Activated T-helper 17 cell treated with anti-CD3 and anti-CD28 coated beads, Interleukin-2, amount 50 U/mL, for 72 hours (primary cell): ENCODE results near the gene RTN3. TPM values are rescaled to one million over a fixed set of nuclear protein-coding genes. Genes with fewer than 3 reads are reported as not detected.
A peak's percentile ranks its signal among the peaks of the same experiment; 100 is the strongest.

Experiments
- ATAC-seq: fragments of 150-1000 bp; cut with Tn5 transposase; replicated peaks from 2 replicates; pipeline ENCODE4 v1.10.0; 2021; ENCODE audit warnings: mild to moderate bottlenecking, moderate library complexity
- H3K27ac Mint-ChIP-seq: one replicate; pipeline ENCODE4 v1.8.0; 2022; ENCODE audit warnings: mixed read lengths
- H3K27me3 Mint-ChIP-seq: one replicate; pipeline ENCODE4 v1.8.0; 2022; ENCODE audit warnings: mixed read lengths
- H3K36me3 Mint-ChIP-seq: one replicate; pipeline ENCODE4 v1.8.0; 2022; ENCODE audit warnings: low read depth, mild to moderate bottlenecking, mixed read lengths
- H3K4me1 Mint-ChIP-seq: one replicate; pipeline ENCODE4 v1.8.0; 2022; ENCODE audit warnings: mixed read lengths
- H3K4me3 Mint-ChIP-seq: one replicate; pipeline ENCODE4 v1.8.0; 2022; ENCODE audit warnings: mild to moderate bottlenecking, mixed read lengths
- H3K9me3 Mint-ChIP-seq: one replicate; pipeline ENCODE4 v1.8.0; 2022; ENCODE audit warnings: mixed read lengths
- total RNA-seq, 2 donors: library from RNA; stranded (reverse); gene quantifications; one replicate each; pipeline ENCODE4 v1.2.3, GENCODE V29; 2022

RTN3 gene
- total RNA-seq, 2 donors from 2014 or later: 53.2 to 59.3 TPM

GRCh38 chr11:63705526-63705925 is 24.2 kb downstream of the RTN3 start:
- H3K27me3 Mint-ChIP-seq: no peaks in the 10 kb centered on the region
- no peak overlapping the region for H3K27ac Mint-ChIP-seq
- no peak overlapping the region for H3K4me3 Mint-ChIP-seq
- H3K4me1 Mint-ChIP-seq: peaks cover 8% of the 10 kb centered on the region
- H3K36me3 Mint-ChIP-seq: peaks cover 11% of the 10 kb centered on the region
- ATAC-seq: no peak
- H3K9me3 Mint-ChIP-seq: no peaks in the 10 kb centered on the region

DNA sequence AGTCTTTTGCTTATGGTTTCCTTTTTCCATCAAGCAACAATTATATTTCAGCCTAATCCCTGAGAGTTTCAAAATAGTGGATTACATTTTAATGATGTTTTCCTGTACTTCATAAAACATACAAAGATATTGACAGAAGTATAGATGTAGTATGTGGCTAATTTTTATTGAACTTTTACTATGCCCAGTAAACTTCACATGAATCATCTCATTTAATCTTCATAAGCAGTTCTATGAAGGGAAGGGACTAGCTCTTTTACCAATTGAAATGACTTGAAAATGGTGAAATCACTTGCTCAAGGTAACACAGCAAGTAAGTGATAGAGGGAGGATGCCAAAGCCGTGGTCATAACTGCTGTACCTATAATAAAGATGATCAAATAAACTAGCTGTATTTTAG is 27.5 kb downstream of the RTN3 start:
- Mint-ChIP-seq H3K36me3 (peaks cover 6% of the 10 kb centered on the region), H3K27ac (no peak overlapping the region), H3K4me1 (peaks cover 5% of the 10 kb centered on the region), H3K4me3 (no peak overlapping the region), H3K27me3 (no peaks in the 10 kb centered on the region), H3K9me3 (no peaks in the 10 kb centered on the region)
- no peak for ATAC-seq

DNA sequence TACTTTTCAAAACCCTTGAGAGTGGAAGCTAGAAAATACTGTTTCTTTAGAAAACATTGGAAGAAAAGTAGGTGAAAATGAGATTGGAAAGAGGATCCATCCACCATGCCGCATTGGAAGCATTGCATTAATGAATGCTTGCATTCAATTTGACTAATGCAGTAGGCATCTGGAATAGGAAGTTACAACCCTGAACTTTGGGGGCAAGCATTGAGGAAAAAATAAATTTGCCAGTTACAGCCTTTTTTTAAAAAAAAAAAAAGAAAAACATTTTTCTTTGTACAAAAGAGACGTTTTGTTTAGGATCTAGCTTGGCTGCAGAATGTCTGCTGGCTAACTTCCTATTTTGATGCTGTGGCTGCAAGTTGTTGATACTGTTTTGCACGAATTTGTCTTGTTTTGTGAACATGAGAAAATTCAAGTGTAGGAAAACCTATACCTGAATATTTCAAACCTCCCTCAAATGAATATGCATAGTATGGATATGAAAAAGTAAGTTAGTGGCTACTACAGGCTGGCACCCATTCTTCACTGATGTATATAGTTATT is 28.1 kb downstream of the RTN3 start:
- peaks cover 6% of the 10 kb centered on the region for H3K36me3 Mint-ChIP-seq
- no peaks in the 10 kb centered on the region for H3K27me3 Mint-ChIP-seq
- no peak overlapping the region for H3K4me3 Mint-ChIP-seq
- no peak overlapping the region for H3K27ac Mint-ChIP-seq
- peaks cover 5% of the 10 kb centered on the region for H3K4me1 Mint-ChIP-seq
- ATAC-seq: no peak
- H3K9me3 Mint-ChIP-seq: no peaks in the 10 kb centered on the region

- Mint-ChIP-seq H3K27ac (no peak overlapping the region), H3K9me3 (no peaks in the 10 kb centered on the region), H3K4me1 (peaks cover 5% of the 10 kb centered on the region), H3K4me3 (no peak overlapping the region), H3K27me3 (no peaks in the 10 kb centered on the region), H3K36me3 (peaks cover 2% of the 10 kb centered on the region)
- no peak for ATAC-seq
Measured at GRCh38 chr11:63710476-63711217, 29.3 kb downstream of the RTN3 start.

DNA sequence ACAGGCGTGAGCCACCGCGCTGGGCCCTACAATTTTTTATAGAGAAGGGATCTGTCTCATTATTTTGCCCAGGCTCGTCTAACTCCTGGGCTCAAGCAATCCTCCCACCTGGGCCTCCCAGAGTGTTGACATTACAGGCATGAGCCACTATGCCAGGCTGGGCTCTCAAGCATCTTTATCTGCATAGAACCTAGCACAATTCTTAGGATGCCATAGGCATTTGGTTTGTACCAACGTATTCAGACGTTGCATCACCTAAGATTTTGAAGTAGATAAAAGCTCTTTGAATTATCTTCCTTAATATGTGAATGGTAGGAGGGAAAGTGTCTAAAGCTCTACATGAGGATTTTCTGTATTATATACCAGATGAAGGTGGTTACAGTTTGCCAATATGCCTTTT is 30.5 kb downstream of the RTN3 start:
- Mint-ChIP-seq H3K27me3 (no peaks in the 10 kb centered on the region), H3K36me3 (no peaks in the 10 kb centered on the region), H3K27ac (no peak overlapping the region), H3K4me3 (no peak overlapping the region), H3K4me1 (peaks cover 5% of the 10 kb centered on the region), H3K9me3 (no peaks in the 10 kb centered on the region)
- ATAC-seq: no peak

- no peak overlapping the region for H3K4me3 Mint-ChIP-seq
- ATAC-seq: no peak
- H3K4me1 Mint-ChIP-seq: peaks cover 12% of the 10 kb centered on the region
- H3K9me3 Mint-ChIP-seq: no peaks in the 10 kb centered on the region
- no peaks in the 10 kb centered on the region for H3K27me3 Mint-ChIP-seq
- no peak overlapping the region for H3K27ac Mint-ChIP-seq
- H3K36me3 Mint-ChIP-seq: peaks cover 7% of the 10 kb centered on the region
Measured at GRCh38 chr11:63713766-63714165, 32.5 kb downstream of the RTN3 start.

DNA sequence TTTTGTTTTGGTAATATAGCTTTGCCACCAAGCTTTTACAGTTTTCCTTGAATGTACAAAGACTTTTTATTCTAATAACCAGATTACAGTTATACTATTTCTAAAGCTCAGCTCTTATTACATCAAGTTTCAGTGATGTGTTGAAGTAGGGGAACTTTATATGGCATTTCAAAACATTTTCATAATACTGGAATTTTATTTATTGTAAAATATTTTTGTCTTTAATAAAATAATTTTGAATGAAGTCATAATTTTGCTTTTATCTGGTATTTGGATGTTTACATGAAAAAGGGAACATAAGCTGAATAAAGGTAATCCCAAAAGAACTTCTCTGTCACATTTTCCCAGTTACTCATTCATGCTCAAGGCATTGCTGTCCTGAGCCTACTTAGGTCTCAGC is 34.7 kb downstream of the RTN3 start:
- H3K36me3 Mint-ChIP-seq: peaks cover 9% of the 10 kb centered on the region
- no peak overlapping the region for H3K27ac Mint-ChIP-seq
- H3K4me1 Mint-ChIP-seq: peaks cover 9% of the 10 kb centered on the region
- no peaks in the 10 kb centered on the region for H3K9me3 Mint-ChIP-seq
- no peaks in the 10 kb centered on the region for H3K27me3 Mint-ChIP-seq
- no peak for ATAC-seq
- no peak overlapping the region for H3K4me3 Mint-ChIP-seq

- Mint-ChIP-seq H3K27me3 (no peaks in the 10 kb centered on the region), H3K4me3 (no peak overlapping the region), H3K9me3 (no peaks in the 10 kb centered on the region), H3K36me3 (peaks cover 9% of the 10 kb centered on the region), H3K4me1 (peaks cover 9% of the 10 kb centered on the region), H3K27ac (no peak overlapping the region)
- ATAC-seq: no peak
Measured at GRCh38 chr11:63719001-63719400, 37.7 kb downstream of the RTN3 start.

GRCh38 chr11:63719987-63720386 is 38.7 kb downstream of the RTN3 start:
- no peak overlapping the region for H3K4me3 Mint-ChIP-seq
- H3K36me3 Mint-ChIP-seq: peaks cover 9% of the 10 kb centered on the region
- no peaks in the 10 kb centered on the region for H3K9me3 Mint-ChIP-seq
- no peak overlapping the region for H3K27ac Mint-ChIP-seq
- H3K4me1 Mint-ChIP-seq: peaks cover 9% of the 10 kb centered on the region
- no peaks in the 10 kb centered on the region for H3K27me3 Mint-ChIP-seq
- no peak for ATAC-seq

- Mint-ChIP-seq H3K27me3 (no peaks in the 10 kb centered on the region), H3K4me3 (no peak overlapping the region), H3K27ac (no peak overlapping the region), H3K9me3 (no peaks in the 10 kb centered on the region), H3K4me1 (peaks cover 9% of the 10 kb centered on the region), H3K36me3 (peaks cover 9% of the 10 kb centered on the region)
- no peak for ATAC-seq
Measured at GRCh38 chr11:63720611-63721010, 39.3 kb downstream of the RTN3 start.

- H3K27ac Mint-ChIP-seq: no peak overlapping the region
- no peaks in the 10 kb centered on the region for H3K27me3 Mint-ChIP-seq
- no peak for ATAC-seq
- H3K4me3 Mint-ChIP-seq: no peak overlapping the region
- H3K4me1 Mint-ChIP-seq: no peaks in the 10 kb centered on the region
- H3K36me3 Mint-ChIP-seq: no peaks in the 10 kb centered on the region
- no peaks in the 10 kb centered on the region for H3K9me3 Mint-ChIP-seq
Measured at GRCh38 chr11:63729326-63729725, 48.0 kb downstream of the RTN3 start.

GRCh38 chr11:63736864-63737263 is 55.6 kb downstream of the RTN3 start:
- H3K4me1 Mint-ChIP-seq: peaks cover 4% of the 10 kb centered on the region
- no peaks in the 10 kb centered on the region for H3K36me3 Mint-ChIP-seq
- H3K9me3 Mint-ChIP-seq: no peaks in the 10 kb centered on the region
- no peaks in the 10 kb centered on the region for H3K27me3 Mint-ChIP-seq
- no peak for ATAC-seq
- H3K4me3 Mint-ChIP-seq: no peak overlapping the region
- H3K27ac Mint-ChIP-seq: peak overlapping the region; percentile 29

DNA sequence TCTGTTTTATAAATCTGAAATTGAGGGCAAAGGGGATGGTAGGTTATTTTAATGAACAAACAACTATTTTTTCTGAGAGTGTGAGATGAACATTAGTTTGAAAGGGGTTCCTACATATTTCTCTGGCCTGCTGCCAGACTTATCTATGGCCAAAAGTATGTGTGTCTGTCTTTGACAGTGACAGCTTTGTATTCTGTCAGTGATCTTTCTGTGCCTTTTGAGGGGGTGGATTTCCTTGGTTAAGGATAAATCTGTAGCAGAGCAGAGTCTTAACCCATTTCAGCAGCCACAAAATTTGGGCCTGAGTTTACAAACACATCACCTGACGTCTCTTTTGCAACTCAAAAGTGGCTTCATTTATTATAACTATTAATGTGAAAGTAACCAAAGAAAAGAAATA is 56.4 kb downstream of the RTN3 start:
- Mint-ChIP-seq H3K36me3 (no peaks in the 10 kb centered on the region), H3K27me3 (no peaks in the 10 kb centered on the region), H3K27ac (no peak overlapping the region), H3K9me3 (no peaks in the 10 kb centered on the region), H3K4me1 (peaks cover 4% of the 10 kb centered on the region), H3K4me3 (no peak overlapping the region)
- ATAC-seq: no peak

DNA sequence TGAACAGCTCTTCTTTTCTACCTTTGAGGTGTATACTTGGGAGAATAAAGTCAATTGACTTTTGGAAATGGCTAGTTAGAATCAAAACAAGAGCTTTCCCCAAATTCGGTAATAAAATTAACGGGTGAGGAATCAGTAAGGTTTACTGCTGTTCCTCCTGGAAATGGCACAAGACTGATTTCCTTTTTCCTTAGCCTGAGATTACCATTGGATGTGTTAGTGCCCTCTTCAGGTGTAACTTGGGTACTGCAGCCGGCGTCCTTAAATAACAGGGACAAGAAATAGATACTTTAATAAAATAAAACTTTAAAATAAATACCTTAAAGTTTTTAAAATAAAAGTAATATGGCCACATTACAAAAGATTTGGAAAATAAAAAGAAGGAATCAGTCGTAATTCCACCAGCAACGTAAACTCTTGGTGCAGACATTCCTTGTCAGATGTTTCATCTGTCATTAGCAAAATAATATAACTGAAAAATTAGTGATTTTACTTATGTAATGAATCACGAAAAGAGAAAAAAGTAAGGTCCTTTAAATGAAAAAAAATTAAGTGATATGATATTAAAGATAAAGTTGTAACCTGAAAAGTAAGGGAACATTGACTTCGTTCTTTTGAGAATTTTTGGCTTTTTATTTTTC is 57.5 kb downstream of the RTN3 start:
- H3K36me3 Mint-ChIP-seq: no peaks in the 10 kb centered on the region
- peak overlapping the region; percentile 10 for H3K27ac Mint-ChIP-seq
- H3K27me3 Mint-ChIP-seq: no peaks in the 10 kb centered on the region
- H3K9me3 Mint-ChIP-seq: no peaks in the 10 kb centered on the region
- no peak overlapping the region for H3K4me3 Mint-ChIP-seq
- H3K4me1 Mint-ChIP-seq: peaks cover 4% of the 10 kb centered on the region
- no peak for ATAC-seq
